SKM-1 treated with dmso at 0.1 percent for 144 hours (cell line): ENCODE results near the gene COX6A1.
"Not testable (repeated sequence)": the region's sequence is repeated elsewhere in the genome, so short reads cannot be mapped to it uniquely, and the experiment has no call there.

Experiments
- DNase-seq: peaks from one replicate; lab custom pipeline; 2025; ENCODE audit not compliant: unreplicated experiment; lab: John Stamatoyannopoulos, UW

COX6A1 gene

GRCh38 chr12:120466560-120467315 is 28.8 kb downstream of the COX6A1 start:
- no peak for DNase-seq

- no peak for DNase-seq
Observed at GRCh38 chr12:120467439-120467838, 29.5 kb downstream of the COX6A1 start.

- DNase-seq, result no peak
Observed at GRCh38 chr12:120468325-120468820, 30.5 kb downstream of the COX6A1 start.

GRCh38 chr12:120468821-120469449 is 31.0 kb downstream of the COX6A1 start:
- no peak for DNase-seq

GRCh38 chr12:120469450-120470149 is 31.7 kb downstream of the COX6A1 start, which contains the start of gene SRSF9:
Gene SRSF9, minus strand, starts transcription at chr12:120469748. Its CDS starts 139 bp downstream, at chr12:120469609.
- peak; percentile 63 for DNase-seq

- DNase-seq, result no peak
Observed at GRCh38 chr12:120470150-120470784, 32.4 kb downstream of the COX6A1 start.

- no peak for DNase-seq
Observed at GRCh38 chr12:120472521-120472920, 34.6 kb downstream of the COX6A1 start.

GRCh38 chr12:120473807-120474615 is 36.1 kb downstream of the COX6A1 start:
- DNase-seq, result no peak

GRCh38 chr12:120474616-120474960 is 36.7 kb downstream of the COX6A1 start:
- DNase-seq, result no peak

- no peak for DNase-seq
Observed at GRCh38 chr12:120475643-120476042, 37.7 kb downstream of the COX6A1 start.

- no peak for DNase-seq
Observed at GRCh38 chr12:120479458-120479857, 41.5 kb downstream of the COX6A1 start.

GRCh38 chr12:120480211-120480610 is 42.3 kb downstream of the COX6A1 start:
- DNase-seq, result no peak

- no peak for DNase-seq
Observed at GRCh38 chr12:120481022-120481767, 43.3 kb downstream of the COX6A1 start.

- DNase-seq, result no peak
Observed at GRCh38 chr12:120483621-120484020, 45.7 kb downstream of the COX6A1 start.

GRCh38 chr12:120485961-120486881 is 48.3 kb downstream of the COX6A1 start:
- DNase-seq, result no peak

- not testable (repeated sequence) for DNase-seq
Observed at GRCh38 chr12:120487552-120487951, 49.6 kb downstream of the COX6A1 start.

- no peak for DNase-seq
Observed at GRCh38 chr12:120488057-120488640, 50.2 kb downstream of the COX6A1 start.

GRCh38 chr12:120489018-120489417 is 51.1 kb downstream of the COX6A1 start:
- DNase-seq, result no peak
